Smooth muscle cell of the brain vasculature (primary cell): ENCODE data around the gene SYNGR1.

Experiments
- DNase-seq: peaks from one replicate; pipeline ENCODE4 v3.0.0-alpha.2; 2012; ENCODE audit warnings: low read depth, low spot score

The SYNGR1 gene

DNA sequence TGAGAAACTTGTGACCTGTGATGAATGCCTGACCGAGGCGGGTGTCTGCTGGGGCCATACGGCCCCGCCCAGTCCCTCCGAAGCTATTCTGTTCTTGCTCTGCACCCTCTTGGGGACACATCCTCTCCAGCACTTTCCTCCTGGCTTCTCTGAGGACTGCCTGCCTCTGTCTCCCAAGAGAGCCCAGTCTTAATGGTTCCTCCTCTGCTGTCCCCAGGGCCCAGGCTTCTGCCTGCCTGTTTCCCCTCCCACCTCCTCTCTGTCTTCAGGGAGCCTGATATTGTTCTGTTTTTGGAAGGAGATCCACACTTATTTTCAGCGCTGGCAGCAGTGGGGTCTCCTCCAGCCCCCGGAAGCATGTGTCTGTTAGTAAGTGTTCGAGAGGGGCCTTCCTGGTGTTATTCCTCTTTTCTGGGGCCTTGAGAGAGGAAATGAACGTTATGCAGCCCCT is 18.7 kb downstream of the SYNGR1 start:
- DNase-seq, result no peak

DNA sequence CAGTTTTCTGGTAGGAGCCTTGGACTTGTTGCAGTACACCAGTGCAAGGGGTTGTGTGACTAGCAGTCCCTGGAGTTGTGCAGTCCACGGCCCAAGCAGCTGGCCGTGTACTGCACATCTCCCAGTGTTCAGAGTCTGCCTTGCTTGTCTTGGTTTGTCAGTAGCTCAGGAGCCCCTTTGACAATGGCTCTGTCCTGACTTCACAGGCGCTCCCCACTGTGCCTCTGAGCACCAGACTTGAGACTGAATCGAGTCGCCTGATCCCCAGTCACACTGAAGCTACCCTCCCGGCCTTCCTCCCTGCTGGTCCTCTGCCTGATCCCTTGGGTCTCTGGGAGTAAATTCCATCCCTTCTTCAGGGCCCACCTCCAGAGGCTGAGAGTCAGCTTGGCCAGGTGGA is 19.4 kb downstream of the SYNGR1 start:
- no peak for DNase-seq

DNA sequence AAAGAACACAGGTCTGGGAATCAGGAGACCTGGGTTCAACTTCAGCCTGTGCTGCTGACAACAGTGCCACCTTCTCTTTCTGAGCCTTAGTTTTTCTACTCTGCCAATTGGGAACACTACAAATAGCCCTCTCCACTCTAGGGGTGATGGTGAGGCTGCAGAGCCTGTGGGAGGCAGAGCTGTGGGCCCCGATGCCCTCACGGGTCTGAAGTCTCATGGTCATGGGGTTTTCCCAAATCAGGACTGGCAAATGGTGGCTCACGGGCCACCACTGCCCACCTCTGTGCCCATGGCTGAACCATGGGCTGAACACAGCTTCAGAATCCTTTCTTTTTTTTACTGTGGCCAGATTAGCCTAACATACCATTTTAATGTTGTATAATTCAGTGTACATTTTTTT is 19.8 kb downstream of the SYNGR1 start:
- DNase-seq, result no peak

DNA sequence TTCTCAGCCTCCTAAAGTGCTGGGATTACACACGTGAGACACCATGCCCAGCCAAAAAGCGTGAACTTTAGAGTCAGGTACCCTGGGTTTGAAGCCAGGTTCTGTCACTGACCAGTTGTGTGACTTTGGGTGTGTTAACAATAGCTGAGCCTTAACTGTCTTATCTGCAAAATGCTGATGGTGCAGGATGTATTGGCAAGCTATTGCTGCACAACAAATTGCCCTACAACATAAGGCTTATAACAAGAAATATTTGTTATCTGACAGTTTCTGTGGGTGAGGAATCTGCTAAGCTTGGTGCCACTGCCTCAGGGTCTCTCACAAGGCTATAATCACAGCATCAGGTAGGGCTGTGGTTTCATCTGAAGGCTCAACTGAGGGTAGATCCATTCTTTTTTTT is 21.9 kb downstream of the SYNGR1 start:
- no peak for DNase-seq

DNA sequence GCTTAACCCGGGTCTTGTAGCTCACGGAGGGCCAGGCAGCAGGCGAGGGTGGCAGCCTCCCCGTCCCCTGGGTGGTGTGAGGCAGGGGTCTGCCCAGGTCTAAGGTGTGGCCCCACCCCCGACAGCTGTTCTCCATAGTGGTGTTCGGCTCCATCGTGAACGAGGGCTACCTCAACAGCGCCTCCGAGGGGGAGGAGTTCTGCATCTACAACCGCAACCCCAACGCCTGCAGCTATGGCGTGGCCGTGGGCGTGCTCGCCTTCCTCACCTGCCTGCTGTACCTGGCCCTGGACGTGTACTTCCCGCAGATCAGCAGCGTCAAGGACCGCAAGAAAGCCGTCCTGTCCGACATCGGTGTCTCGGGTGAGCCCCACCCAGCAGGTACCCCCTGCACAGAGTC is 24.4 kb downstream of the SYNGR1 start:
- no peak for DNase-seq

DNA sequence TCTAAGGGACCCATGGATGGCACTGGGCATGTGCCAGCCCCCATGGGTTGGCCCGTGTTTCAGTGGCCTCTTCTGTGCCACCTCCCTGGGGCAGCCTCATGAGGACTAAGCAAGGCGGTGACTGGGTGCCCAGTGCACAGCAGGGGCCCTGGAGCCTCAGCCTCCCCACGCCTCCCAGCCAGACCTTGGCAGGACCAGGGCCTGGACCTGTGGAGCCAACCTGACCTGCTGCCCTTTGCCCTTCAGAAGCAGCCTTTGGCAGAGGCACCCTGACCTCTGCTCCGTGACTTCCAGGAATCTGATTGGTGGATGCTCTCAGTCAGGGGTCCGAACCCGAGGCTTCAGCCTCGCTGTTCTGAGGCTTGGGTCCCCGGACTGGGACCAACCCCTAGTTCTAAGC is 25.0 kb downstream of the SYNGR1 start:
- no peak for DNase-seq

DNA sequence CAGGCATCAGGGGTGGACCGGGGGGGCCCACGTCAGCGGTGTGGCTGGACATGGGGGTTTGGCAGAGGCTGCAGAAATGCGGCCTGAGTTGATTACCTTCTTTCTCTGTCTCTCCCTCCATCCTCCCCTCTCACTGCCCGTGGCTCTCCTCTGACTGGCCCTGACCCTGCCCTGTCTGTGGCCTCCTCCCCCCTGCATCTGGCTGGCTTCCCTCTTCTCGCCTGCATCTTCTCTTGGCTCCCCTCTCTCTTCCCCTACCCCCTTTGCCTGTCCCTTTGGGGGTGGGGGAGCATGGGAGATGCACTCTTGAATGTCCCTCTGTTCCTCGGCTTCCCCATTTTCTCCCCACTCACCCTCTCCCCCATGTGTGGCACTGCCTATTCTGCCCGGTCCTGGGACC is 25.9 kb downstream of the SYNGR1 start:
- DNase-seq, result no peak

DNA sequence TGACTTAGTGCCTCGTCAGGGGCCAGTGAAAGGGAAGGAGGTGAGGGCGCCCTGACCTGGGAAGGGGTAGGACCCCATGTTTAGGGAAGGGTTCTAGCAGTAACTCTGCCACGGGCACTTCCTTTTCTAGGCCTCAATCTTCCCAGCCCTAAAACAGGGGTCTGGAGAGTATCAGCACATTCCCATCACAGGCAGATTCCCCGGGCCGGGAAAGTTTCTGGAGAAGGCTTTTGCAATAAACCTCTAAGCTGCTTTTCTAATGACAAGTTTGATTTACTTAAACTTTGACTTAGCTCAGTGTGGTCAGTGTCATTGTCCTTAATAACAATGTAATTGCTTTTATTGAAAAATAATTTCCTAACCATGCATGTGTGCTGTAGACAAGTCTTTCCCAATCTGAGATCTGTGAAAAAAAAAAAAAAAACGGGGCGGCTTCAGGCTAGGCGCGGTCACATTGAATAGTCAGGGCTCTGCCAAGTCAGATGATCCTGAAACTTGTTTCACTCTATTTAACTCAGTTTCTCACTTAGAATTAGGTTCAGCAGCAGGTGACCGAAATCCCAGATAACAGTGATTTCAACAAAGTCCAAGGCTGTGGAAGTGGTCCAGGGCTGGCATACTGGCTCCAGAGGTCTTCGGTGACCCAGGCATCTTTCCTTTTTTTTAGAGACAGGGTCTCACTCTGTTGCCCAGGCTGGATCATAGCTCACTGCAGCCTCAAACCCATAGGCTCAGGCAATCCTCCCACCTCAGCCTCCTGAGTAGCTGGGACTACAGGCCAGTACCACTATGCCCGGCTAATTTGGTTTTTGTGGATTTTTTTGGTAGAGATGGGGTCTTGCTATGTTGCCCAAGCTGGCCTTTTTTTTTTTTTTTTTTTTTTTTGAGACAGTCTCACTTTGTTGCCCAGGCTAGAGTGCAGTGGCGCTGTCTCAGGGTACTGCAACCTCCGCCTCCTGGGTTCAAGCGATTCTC is 30.3 kb downstream of the SYNGR1 start:
- DNase-seq, result no peak

DNA sequence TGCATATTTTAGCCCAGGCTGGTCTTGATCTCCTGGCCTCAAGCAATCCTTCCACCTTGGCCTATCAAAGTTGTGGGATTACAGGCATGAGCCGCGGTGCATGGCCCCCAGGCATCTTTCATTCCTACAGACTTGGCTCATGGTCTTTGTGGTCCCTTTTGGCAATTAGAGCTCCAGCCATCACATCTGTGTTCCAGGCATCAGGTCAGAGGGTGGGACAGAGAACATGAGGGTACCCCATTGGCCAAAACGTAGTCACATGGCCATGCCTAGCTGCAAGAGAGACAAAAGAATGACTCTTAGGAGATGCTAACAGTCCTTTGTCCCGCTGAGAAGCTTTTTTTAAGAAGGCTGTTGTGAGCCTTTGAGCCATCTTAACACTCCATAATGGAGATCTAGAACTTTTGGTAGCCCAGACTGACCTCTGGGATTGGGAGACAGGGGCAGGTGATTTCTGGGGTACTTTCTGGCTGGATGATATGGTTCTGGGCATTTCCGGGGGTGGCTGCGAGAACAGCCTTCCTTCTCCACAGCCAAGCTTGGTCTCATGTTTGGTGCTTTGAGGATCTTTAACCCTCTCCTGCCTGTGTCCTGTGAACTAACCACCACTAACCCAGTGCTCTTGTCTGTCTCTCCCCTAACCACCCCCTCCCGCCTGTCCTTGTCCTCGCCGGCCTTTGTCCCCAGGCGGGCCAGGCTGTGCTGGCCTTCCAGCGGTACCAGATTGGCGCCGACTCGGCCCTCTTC is 31.4 kb downstream of the SYNGR1 start:
- DNase-seq, result no peak

DNA sequence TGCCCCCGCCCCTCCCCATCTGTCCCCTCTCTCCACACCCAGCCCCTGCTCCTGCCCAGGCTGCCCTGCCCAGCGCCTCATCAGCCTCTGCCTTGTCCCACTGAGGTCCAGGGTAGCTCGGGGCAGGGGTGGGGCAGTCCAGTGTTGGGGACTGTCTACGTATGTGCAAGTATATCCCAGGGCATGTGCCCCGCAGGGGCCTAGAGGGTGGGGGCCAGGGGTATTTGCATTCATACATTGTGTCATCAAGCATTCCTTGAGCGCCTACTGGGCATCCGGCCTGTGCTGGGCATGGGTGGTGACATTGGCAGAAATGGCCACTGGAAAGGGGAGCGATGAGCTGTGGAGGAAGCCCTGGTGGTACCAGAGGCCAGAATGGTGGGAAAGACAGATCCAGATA is 32.1 kb downstream of the SYNGR1 start:
- DNase-seq, result no peak

DNA sequence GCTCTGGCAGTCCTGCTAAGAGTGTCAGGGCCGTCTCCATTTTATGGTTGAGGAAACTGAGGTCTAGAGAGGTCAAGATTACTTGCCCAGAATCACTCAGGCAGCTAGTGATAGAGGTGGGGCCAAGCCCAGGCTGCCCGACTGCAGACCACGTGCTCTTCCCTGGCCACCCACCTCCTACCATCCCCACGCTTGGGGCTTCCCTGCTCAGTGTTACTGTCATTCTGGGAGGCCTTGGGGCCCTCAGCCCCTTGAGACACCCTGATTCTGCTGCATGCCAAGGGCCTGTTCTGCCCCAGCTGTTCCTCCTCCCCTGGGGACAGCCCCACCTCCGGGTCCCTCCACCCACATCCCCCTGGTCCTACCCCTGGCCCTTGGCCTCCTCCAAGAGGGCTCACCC is 32.6 kb downstream of the SYNGR1 start:
- no peak for DNase-seq

DNA sequence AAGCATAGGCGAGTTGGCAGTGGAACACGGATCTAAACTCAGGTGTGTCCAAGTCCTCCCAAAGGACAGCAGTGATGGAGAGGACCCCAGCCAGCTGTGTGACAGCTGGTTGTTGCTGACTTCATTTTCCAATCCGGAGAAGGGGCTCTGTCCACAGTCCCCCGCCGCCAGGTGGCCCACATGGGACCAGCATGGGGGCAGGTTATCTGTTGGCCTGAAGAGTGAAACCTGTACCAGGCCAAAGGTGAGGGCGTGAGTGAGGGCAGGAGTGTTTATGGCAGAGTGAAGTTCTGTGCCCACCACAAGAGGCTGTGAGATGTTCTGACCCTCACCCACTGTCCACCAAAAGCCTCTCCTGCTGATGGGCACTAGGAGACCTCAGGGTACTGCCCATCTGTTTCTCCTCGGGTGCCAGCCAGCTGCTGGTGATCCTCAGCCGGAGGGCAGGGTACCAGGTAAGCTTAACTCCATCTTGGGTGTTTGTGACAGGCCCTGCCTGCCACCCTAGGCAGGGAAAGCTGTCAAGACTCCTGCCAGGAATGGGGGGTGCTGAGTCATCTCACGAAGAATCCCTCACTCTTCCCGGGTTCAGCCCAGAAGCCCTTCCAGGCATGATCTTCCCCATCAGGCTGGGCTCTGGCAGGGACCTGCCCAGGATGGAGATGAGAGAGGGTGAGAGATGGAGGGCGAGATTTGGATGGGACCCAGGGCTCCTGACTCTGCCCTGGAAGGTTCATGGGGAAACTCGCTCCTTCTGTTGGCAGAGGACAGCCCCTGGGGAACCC is 34.2 kb downstream of the SYNGR1 start:
- no peak for DNase-seq

DNA sequence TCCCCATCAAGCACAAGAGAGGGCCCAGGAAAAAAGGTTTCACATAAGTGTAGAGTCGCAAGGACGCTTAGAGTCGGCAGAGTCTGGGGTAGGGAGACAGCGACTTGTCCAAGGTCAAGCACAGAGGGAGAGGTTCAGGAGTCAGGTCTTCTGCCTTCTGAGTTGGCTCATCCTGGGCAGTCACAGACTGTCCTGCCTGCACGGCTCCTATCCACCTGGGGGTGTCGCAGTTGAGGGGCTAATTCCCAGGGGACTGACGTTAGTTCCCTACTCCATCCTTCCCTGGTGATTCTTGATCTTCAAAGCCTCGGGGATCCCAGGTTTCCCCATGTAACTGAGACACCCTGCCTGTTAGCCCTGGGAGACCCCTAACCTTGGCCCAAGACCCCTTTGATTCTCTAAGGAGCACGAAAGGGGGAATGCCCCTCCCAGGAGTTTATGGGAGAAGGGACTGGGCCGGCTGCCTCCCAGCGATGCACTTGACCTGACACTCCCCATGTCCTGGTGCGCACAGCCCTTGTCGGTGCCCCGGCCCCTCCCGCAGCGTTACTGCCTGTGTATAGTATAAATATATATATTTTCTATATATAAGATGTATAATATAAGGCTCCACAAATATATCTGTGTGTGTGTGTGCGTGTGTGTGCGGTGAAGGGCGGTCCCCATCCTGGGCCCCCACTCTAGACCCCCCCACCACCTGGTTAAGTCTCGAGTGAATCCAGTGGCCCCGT is 35.1 kb downstream of the SYNGR1 start:
- no peak for DNase-seq

DNA sequence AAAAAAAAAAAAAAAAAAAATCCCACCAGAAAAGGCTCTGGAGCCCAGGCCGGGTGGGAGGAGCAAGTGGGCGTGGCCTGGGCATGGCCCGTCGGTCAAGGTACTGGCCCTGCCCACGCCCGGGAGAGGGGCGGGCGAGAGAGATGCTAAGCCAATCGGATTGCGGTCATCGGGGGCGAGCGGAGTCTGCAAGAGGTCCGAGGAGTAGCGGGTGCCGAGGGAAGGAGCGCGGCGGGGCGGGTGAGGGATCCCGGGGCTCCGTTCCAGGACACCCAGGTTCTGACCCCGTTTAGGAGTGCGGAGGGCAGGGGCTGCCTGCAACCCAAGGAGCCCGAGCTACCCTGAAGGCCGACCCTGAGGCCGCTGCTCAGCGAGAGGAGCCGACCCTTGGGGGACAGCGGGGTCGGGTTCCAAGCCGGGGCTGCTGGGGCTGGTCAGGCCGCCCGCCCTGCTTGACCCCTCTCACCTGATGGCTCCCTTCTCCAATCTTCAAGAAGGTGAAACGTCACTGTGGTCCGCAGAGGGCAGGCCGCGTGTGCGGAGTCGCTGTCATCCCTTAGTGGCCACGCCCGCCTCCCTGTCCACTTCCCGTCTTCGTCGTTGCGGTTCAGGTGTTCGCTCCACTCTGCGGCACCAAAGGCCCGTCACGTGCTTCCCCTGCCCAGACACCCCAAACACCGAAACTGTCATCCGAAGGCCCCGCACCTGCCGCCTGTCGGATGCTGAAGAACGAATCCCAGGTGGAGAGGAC is 38.6 kb downstream of the SYNGR1 start:
- peak; percentile 57 for DNase-seq

DNA sequence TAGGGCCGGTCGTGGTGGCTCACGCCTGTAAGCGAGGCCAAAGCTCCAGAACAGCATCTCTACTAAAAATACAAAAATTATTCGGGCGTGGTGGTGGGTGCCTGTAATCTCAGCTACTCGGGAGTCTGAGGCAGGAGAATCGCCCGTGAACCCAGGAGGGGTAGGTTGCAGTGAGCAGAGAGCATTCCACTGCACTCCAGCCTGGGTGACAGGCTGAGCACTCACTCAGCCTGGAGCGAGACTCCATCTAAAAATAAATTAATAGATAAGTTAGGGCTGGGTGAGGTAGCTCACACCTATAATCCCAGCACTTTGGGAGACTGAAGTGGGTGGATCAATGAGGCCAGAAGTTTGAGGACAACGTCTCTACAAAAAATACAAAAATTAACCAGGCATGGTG is 39.6 kb downstream of the SYNGR1 start:
- DNase-seq, result no peak

DNA sequence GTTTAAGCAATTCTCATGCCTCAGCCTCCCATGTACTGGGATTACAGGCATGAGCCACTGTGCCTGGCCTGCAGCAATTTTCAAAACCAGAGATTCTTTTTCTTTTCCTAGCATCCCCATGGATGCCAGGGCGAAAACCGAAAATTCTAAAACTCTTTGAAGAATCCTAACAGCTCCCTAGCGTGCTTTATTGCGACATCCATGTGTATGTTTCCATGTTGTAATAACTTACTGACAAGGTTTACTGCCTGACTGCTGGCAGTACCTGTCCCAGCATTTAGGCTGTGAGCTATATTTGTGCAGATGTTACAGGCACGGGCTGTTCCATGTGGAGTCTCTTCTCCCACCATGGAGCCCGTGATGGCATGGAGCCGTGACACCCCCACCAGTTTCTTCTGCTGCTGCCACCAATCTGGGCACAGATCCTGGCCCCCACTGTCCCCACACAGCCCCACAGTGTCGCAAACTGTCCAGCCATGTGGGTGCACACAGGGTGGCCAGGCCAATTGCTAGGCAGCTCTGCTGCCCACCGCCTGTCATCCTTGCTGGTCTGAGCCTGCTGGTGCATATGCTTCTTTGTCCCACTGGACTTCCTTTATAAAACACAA is 42.7 kb downstream of the SYNGR1 start:
- no peak for DNase-seq

DNA sequence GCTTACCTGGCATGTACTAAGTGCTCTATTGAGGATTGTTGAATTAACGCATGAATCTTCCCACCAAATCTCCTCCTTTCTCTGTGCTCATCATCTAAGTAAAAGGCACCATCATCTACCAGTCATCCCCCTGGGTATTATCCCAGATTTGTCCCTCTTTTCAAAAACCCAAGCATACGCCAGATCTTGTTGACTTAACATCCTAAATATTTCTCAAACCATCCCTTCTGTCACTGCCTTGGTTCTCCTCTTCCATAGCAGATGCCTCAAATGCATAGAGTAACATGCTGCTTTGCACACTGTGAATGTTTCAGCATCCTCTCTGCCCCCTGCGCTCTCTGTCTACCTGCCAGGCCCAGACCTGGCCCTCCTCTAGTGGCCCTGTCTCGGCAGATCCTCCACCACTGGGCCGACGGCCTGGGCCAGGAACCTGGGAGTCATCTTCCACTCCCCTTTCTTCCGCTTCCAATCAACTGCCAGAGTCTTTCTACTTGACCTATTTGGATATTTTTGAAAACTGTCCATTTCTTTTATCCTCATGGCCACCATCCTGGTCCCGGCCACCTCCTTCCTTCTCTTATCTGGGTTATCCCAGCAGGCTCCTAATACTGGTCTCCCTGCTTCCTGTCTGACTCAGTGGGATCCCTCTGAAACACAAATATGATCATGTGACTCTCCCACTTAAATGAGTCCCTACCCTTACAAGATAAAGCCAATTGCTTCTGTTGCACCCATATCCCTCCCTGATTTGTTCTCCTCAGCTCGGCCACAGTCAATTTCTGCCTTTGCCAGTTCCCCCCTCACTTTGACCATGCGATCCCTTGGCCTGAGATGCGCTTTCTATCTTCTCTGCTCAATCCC is 46.4 kb downstream of the SYNGR1 start:
- no peak for DNase-seq

DNA sequence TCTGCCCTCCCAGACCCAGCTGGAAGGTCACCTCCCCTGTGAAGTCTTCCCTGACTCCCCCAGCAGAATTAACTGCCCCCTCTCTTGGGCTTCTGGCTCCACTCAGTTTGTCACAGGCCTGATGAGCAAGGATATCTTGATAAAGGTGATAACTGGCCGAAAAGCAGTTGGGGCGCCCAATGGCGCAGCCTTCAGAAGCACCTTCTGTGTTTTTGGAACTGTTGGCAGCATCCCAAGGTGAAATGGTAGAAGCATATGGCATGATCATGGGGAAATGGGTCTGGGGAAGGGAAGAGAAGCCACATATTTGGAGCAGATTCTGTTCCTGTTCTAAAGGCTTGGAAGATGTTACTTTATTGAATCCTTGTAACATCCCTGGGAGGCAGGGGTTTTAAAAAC is 47.0 kb downstream of the SYNGR1 start:
- DNase-seq, result no peak

DNA sequence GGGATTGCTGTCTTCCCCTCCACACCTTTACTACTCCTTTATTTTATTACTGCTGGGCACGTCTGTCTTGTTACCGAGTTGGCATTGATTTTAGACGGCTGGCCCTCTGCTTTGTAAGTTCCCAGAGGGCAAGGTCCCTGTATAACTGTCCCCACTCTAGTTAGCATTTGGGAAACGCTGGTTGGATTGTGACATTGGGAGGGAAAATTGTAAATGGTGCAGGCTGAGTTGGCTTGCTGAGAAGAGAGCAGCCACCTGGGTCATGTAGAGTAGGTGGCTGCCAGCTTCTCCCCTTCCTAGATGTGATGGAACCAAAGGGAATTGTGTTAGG is 51.5 kb downstream of the SYNGR1 start:
- no peak for DNase-seq
